ENCODE data around the gene XYLT1.

Gene XYLT1

GRCh38 chr16:17276010-17276530, 194.7 kb downstream of the XYLT1 start:
- no peak for DNase-seq (ENCODE audit: low spot score)
- TF ChIP-seq CTCF (IDR thresholded peaks at IDR 0.05) = no peak
- Histone ChIP-seq H3K4me3 (no peak overlapping the region), H3K27ac (no peak overlapping the region)

DNA sequence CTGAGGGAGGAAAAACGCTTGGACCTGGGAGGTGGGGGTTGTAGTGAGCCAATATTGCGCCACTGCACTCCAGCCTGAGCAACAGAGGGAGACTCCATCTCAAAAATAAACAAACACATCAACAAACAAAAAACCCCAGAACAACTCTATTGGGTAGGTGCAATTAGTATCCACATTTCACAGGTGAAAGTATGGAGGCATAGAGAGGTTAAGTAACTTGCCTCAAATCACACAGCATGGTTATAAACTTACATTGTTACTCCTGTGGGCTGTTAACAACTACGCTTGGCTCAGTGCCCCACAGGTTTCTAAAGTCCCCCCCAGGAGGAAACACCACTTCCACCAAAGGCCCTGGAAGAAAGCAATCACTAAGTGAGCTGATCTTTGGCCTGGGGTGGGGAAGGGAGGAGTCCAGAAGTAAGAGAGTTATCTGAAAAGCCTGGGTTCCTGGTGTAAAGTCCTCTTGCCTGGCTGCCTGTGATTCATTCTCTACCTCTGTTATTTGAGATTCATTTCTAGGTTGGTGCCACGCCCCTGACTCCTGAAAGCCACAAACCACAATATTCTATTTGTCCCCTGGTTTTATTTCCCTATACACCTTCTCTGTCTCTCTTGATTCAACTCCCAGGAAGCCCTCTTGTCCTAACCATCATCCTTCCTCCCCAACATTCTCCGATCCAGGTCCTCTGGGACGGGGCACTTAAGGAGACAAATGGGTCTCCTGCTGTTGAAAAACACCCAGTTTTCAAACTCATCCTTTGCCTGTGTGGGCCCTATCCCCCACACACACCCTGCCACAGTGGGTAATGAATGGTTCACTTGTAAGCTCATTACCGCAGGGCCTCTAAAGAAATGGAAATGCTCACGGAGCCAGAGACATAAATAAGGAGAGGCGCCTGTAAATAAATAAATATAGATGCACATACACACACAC, 195.4 kb downstream of the XYLT1 start:
- no peak for TF ChIP-seq CTCF (IDR thresholded peaks at IDR 0.05)
- H3K27ac ChIP-seq = no peak overlapping the region
- H3K4me3 ChIP-seq = no peak overlapping the region
- DNase-seq (ENCODE audit: low spot score) = no peak

GRCh38 chr16:17273142-17273561, 197.6 kb downstream of the XYLT1 start:
- DNase-seq (ENCODE audit: low spot score) = no peak
- H3K27ac ChIP-seq = no peak overlapping the region
- TF ChIP-seq CTCF (IDR thresholded peaks at IDR 0.05) = no peak
- no peak overlapping the region for H3K4me3 ChIP-seq

DNA sequence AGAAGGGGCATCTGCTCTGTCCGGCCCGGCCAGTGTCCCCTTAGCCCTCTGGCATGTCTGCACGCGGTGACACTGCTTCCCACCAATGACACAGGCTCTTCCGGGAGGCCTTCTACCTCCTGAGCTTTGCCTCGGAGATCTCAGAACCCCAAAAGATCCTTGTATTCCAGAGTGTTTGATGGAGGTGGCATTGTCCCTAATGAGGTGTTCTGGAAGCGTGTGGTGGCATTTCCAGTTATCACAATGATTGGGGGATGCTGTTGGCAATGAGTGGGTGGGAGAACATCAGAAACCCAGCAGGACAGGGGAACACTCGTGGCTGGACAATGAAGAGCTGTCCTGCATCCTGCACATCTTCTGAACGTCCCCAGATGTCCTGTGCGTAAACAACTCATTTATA, 198.0 kb downstream of the XYLT1 start:
- Histone ChIP-seq H3K4me3 (no peak overlapping the region), H3K27ac (no peak overlapping the region)
- TF ChIP-seq CTCF (IDR thresholded peaks at IDR 0.05) = no peak
- no peak for DNase-seq (ENCODE audit: low spot score)

GRCh38 chr16:17271687-17272086, 199.1 kb downstream of the XYLT1 start:
- TF ChIP-seq CTCF (IDR thresholded peaks at IDR 0.05) = no peak
- H3K27ac ChIP-seq = no peak overlapping the region
- DNase-seq (ENCODE audit: low spot score) = no peak

GRCh38 chr16:17270683-17271109, 200.1 kb downstream of the XYLT1 start:
- H3K4me3 ChIP-seq = no peak overlapping the region
- H3K27ac ChIP-seq = no peak overlapping the region
- TF ChIP-seq CTCF (IDR thresholded peaks at IDR 0.05) = no peak
- no peak for DNase-seq (ENCODE audit: low spot score)

More at GRCh38 chr16:17271687-17272086, 199.1 kb downstream of the XYLT1 start:
- no peak overlapping the region for H3K4me3 ChIP-seq

DNA sequence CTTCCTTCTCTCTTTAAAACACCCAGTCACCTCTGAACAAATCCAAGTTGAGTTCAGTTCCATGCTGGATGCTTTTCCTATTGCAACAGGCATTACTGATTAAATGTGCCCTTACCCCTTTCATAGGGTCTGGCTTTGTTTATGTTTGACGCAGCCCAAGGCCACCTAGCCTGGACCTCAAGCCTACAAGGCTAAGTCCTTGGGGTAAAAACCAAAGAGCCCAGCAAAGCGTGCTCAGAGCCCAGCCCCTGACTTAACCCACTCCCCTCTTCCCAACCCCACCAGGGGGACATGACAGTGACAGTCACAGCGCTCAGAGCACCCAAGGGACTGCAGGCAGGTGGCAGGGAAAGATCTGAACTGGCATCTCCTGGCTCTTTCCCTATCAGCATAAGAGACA, 200.6 kb downstream of the XYLT1 start:
- no peak for DNase-seq (ENCODE audit: low spot score)
- no peak overlapping the region for H3K27ac ChIP-seq
- no peak overlapping the region for H3K4me3 ChIP-seq
- no peak for TF ChIP-seq CTCF (IDR thresholded peaks at IDR 0.05)
